ENCODE data around the gene ACAT2.

DNA sequence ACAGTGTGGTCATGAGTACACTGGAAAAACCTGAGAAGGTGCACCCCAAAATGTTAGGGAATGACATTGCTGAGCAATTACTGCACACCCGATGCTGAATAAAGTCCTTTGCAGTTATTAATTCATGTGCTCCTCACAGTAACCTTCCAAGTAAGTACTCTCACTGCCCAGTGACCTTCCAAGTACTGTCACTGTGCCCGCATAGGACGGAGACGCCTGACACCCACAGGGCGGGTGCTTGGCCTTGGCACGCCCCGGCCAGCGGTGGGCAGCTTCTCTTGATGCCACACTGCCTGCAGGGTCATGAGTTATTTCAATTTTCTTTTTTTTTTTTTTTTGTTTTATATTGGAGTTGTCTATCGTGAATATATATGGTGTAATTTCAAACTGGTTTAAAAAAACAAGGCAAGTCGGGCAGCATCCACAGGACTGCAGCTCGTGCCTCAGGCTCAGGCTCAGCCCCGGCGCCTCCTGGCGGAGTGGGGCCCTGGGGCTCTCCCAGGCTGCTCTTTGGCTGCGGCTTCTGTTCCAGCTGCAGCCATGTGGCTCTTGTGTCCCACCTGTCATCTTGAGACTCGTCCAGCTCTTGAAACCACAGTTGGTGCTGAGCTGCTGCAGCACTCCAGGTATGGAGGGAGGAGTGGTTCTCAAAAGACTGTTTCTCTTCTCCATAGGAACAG is 65.3 kb downstream of the ACAT2 start:
- TF ChIP-seq, protein P1, sequence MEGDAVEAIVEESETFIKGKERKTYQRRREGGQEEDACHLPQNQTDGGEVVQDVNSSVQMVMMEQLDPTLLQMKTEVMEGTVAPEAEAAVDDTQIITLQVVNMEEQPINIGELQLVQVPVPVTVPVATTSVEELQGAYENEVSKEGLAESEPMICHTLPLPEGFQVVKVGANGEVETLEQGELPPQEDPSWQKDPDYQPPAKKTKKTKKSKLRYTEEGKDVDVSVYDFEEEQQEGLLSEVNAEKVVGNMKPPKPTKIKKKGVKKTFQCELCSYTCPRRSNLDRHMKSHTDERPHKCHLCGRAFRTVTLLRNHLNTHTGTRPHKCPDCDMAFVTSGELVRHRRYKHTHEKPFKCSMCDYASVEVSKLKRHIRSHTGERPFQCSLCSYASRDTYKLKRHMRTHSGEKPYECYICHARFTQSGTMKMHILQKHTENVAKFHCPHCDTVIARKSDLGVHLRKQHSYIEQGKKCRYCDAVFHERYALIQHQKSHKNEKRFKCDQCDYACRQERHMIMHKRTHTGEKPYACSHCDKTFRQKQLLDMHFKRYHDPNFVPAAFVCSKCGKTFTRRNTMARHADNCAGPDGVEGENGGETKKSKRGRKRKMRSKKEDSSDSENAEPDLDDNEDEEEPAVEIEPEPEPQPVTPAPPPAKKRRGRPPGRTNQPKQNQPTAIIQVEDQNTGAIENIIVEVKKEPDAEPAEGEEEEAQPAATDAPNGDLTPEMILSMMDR (IDR thresholded peaks at IDR 0.05), result no peak
- no peak for TF ChIP-seq POLR2A (IDR thresholded peaks at IDR 0.05)

Measured in body of pancreas (tissue), 4 donors.